K562 (cell line): ENCODE measurements around the gene DNAJC19. TPM values are rescaled to one million over a fixed set of nuclear protein-coding genes. Genes with fewer than 3 reads are reported as not detected.

Source experiments
- ATAC-seq: fragments of 200-7000 bp; cut with Tn5 transposase; 3 replicates; pipeline ENCODE4 v1.9.1; 2020; ENCODE audit warnings: moderate library complexity
- BruUV-seq: library from RNA; stranded (reverse); fragments of 400-500 nt; replicated peaks from 2 replicates; lab custom pipeline; 2021; lab: Mats Ljungman, UMichigan
- CTCF ChIA-PET: fragments of 300-600 bp; formaldehyde crosslinking; extraction: SDS; loops from one replicate; lab custom pipeline; 2021; ENCODE audit warnings: low intra/inter-chr PET ratio; lab: Yijun Ruan, JAX
- POLR2A ChIA-PET: fragments of 300-600, 350-650 bp; sonication (Branson Sonifier 250); formaldehyde crosslinking; extraction: SDS; loops from one replicate; lab custom pipeline; 2021; ENCODE audit warnings: antibody characterized with exemption, inconsistent platforms; lab: Yijun Ruan, JAX
- DNase-seq, 4 experiments: peaks; one replicate each; pipeline versions ENCODE4 v3.0.0 to v3.0.0-alpha.2; 2011 to 2018; ENCODE audit warnings: low spot score in 3 of 4, mixed read lengths in 3 of 4; ENCODE audit errors: extremely low read depth in 1 of 4
- FAIRE-seq: peaks from 2 replicates; lab custom pipeline; 2011; peaks lifted over from hg19 to GRCh38; lab: Jason Lieb, UNC
- H2AFZ ChIP-seq: 2 replicates; pipeline ENCODE4 v1.6.0; 2011; ENCODE audit warnings: low read depth, low read length, control low read depth, inconsistent platforms
- H3K27ac ChIP-seq: fragments of 200-600 bp; 3 replicates; pipeline ENCODE4 v1.8.0; 2011; ENCODE audit warnings: low read depth, mild to moderate bottlenecking, control low read depth, inconsistent platforms, low read length, moderate library complexity, mixed read lengths; ENCODE audit errors: extremely low read depth
- H3K27me3 ChIP-seq, 2 experiments: fragments of 300-600 bp in 1 of 2; 2 replicates in 1 of 2; 3 replicates in 1 of 2; pipeline versions ENCODE4 v1.6.0 to v1.8.0; 2011; ENCODE audit warnings: inconsistent platforms in 2 of 2, low read length in 2 of 2, mild to moderate bottlenecking in 1 of 2, mixed read lengths in 1 of 2, moderate library complexity in 1 of 2; ENCODE audit not compliant: control insufficient read depth in 2 of 2, insufficient read depth in 2 of 2
- H3K36me3 ChIP-seq: fragments of 300-600 bp; 3 replicates; pipeline ENCODE4 v1.8.0; 2011; ENCODE audit warnings: mild to moderate bottlenecking, low read length, inconsistent platforms; ENCODE audit not compliant: control insufficient read depth, insufficient read depth
- H3K4me1 ChIP-seq, 2 experiments: fragments of 200-600 bp in 1 of 2; replicated peaks in 1 of 2; 2 replicates in 1 of 2; 3 replicates in 1 of 2; pipeline versions ENCODE4 v1.5.1 to v1.8.0; 2011; ENCODE audit warnings: inconsistent platforms in 2 of 2, low read length in 2 of 2, mild to moderate bottlenecking in 1 of 2, mixed read lengths in 1 of 2, moderate library complexity in 1 of 2; ENCODE audit not compliant: control insufficient read depth in 2 of 2, insufficient read depth in 2 of 2
- H3K4me2 ChIP-seq: 2 replicates; pipeline ENCODE4 v1.6.1; 2011; ENCODE audit warnings: low read length, control low read depth, inconsistent platforms, mixed read lengths; ENCODE audit not compliant: insufficient read depth
- H3K4me3 ChIP-seq: fragments of 200-600 bp; sonication (generic), shearing (Covaris generic); 2 replicates; pipeline ENCODE4 v1.5.1; 2016; ENCODE audit warnings: control low read depth, inconsistent platforms
- H3K79me2 ChIP-seq: fragments of 200-600 bp; 3 replicates; pipeline ENCODE4 v1.8.0; 2011; ENCODE audit warnings: low read length, inconsistent platforms; ENCODE audit not compliant: control insufficient read depth, insufficient read depth
- H3K9ac ChIP-seq, 2 experiments: 2 replicates each; pipeline versions ENCODE4 v1.6.0 to v1.6.1; 2011; ENCODE audit warnings: low read depth in 2 of 2, low read length in 2 of 2, control low read depth in 1 of 2, inconsistent platforms in 1 of 2, mild to moderate bottlenecking in 1 of 2, mixed read lengths in 1 of 2; ENCODE audit not compliant: insufficient read depth in 1 of 2
- H3K9me1 ChIP-seq: one replicate; pipeline ENCODE4 v1.6.0; 2011; ENCODE audit warnings: inconsistent platforms, mild to moderate bottlenecking, low read length, moderate library complexity; ENCODE audit not compliant: control insufficient read depth, insufficient read depth
- H3K9me3 ChIP-seq: replicated peaks from 2 replicates; pipeline ENCODE4 v1.5.1; 2011; ENCODE audit warnings: low read depth, low read length, inconsistent platforms; ENCODE audit not compliant: control insufficient read depth, insufficient read depth
- H4K20me1 ChIP-seq: replicated peaks from 2 replicates; pipeline ENCODE4 v1.6.1; 2011; ENCODE audit warnings: low read length, inconsistent platforms, mixed read lengths; ENCODE audit not compliant: control insufficient read depth, insufficient read depth
- EP300 ChIP-seq: IDR thresholded peaks from 2 replicates; pipeline ENCODE4 v1.6.1; 2012; ENCODE audit warnings: low read length, improper control_type of control experiment
- GTF2F1 ChIP-seq: IDR thresholded peaks from 2 replicates; pipeline ENCODE4 v1.6.1; 2011; ENCODE audit warnings: low read depth, low read length, improper control_type of control experiment
- KAT8 ChIP-seq: fragments of 450-650 bp; IDR thresholded peaks from 2 replicates; pipeline ENCODE4 v1.6.1; 2016; ENCODE audit warnings: low read depth, mild to moderate bottlenecking
- MGA ChIP-seq: fragments of 450-650 bp; IDR thresholded peaks from 2 replicates; pipeline ENCODE4 v1.6.1; 2016; ENCODE audit warnings: mild to moderate bottlenecking, moderate library complexity
- MIER1 ChIP-seq: fragments of 450-650 bp; IDR thresholded peaks from 2 replicates; pipeline ENCODE4 v1.6.1; 2016; ENCODE audit warnings: antibody characterized with exemption, mild to moderate bottlenecking, low read depth
- ZBTB8A ChIP-seq: fragments of 450-650 bp; IDR thresholded peaks from 2 replicates; pipeline ENCODE4 v1.6.1; 2018; ENCODE audit warnings: mild to moderate bottlenecking, moderate library complexity; ENCODE audit not compliant: partially characterized antibody
- in situ Hi-C: fragments of 300-500 bp; cut with MboI; formaldehyde crosslinking; loops from 4 replicates; pipeline ENCODE4 v1.15.0; 2018; ENCODE audit warnings: inconsistent platforms, mixed read lengths
- intact Hi-C: fragments of 100-400 bp; cut with micrococcal nuclease; formaldehyde crosslinking; loops from 2 replicates; pipeline ENCODE4 v1.14.2; 2022
- polyA plus RNA-seq, 8 experiments: library from polyadenylated mRNA; depleted of rRNA in 4 of 8; stranded (reverse) in 5 of 8; unstranded in 3 of 8; fragments of >200 nt; fragmentation: Nextera tagmentation in 2 of 8; fragmentation: Illumina TruSeq in 1 of 8; extraction: Ambion mirVana in 2 of 8; extraction: Trizol in 1 of 8; gene quantifications; 2 replicates each; pipeline versions ENCODE4 v1.2.1 to v1.2.3, GENCODE V29; 2011 to 2014; ENCODE audit warnings: inconsistent platforms in 1 of 8, missing spikeins in 1 of 8
- total RNA-seq, 7 experiments: library from RNA; depleted of rRNA in 6 of 7; stranded (reverse); fragments of >200 nt in 6 of 7; fragmentation: Illumina TruSeq in 2 of 7; extraction: Trizol in 2 of 7; gene quantifications; 2 replicates each; pipeline versions ENCODE4 v1.2.1 to v1.2.3, GENCODE V29; 2011 to 2021; ENCODE audit warnings: low replicate concordance in 1 of 7

DNAJC19 gene
- total and polyA plus RNA-seq, 9 of the 15 experiments (the other 6 are each of a cell fraction or from before 2014, with no cell fraction given) = 55.7 to 184 (median 99.1) TPM

- no peak overlapping the region for H2AFZ ChIP-seq
- no peak overlapping the region for H3K9ac ChIP-seq
- no peaks in the 10 kb centered on the region for H3K27me3 ChIP-seq
- TF ChIP-seq KAT8 (no peak), EP300 (no peak), MGA (no peak), MIER1 (no peak), GTF2F1 (no peak), ZBTB8A (no peak)
- TF ChIP-seq, all 486 proteins: peak for 0
- Histone ChIP-seq H3K9me3 (no peaks in the 10 kb centered on the region), H3K36me3 (no peaks in the 10 kb centered on the region), H3K9me1 (no peaks in the 10 kb centered on the region), H4K20me1 (no peaks in the 10 kb centered on the region), H3K4me3 (no peak overlapping the region), H3K27ac (no peak overlapping the region), H3K4me1 (no peaks in the 10 kb centered on the region), H3K79me2 (no peaks in the 10 kb centered on the region), H3K4me2 (no peak overlapping the region)
- in situ Hi-C loops (no loop called here), intact Hi-C loops (no loop called here)
- BruUV-seq = no TSS peak
- ATAC-seq (no peak), DNase-seq (no peak), FAIRE-seq (no peak)
- CTCF ChIA-PET = no interaction called here
- POLR2A ChIA-PET = no interaction called here
These were observed 41.4 kb upstream of the DNAJC19 start for GRCh38 chr3:181030948-181031347.
